ENCODE measurements around the gene CYBRD1. TPM values are rescaled to one million over a fixed set of nuclear protein-coding genes. Genes with fewer than 3 reads are reported as not detected.
A peak's percentile ranks its signal among the peaks of the same experiment; 100 is the strongest.
"Not testable (repeated sequence)": the region's sequence is repeated elsewhere in the genome, so short reads cannot be mapped to it uniquely, and the experiment has no call there.

CYBRD1 gene
- total and polyA plus RNA-seq, 2 donors: 186 to 223 TPM

DNA sequence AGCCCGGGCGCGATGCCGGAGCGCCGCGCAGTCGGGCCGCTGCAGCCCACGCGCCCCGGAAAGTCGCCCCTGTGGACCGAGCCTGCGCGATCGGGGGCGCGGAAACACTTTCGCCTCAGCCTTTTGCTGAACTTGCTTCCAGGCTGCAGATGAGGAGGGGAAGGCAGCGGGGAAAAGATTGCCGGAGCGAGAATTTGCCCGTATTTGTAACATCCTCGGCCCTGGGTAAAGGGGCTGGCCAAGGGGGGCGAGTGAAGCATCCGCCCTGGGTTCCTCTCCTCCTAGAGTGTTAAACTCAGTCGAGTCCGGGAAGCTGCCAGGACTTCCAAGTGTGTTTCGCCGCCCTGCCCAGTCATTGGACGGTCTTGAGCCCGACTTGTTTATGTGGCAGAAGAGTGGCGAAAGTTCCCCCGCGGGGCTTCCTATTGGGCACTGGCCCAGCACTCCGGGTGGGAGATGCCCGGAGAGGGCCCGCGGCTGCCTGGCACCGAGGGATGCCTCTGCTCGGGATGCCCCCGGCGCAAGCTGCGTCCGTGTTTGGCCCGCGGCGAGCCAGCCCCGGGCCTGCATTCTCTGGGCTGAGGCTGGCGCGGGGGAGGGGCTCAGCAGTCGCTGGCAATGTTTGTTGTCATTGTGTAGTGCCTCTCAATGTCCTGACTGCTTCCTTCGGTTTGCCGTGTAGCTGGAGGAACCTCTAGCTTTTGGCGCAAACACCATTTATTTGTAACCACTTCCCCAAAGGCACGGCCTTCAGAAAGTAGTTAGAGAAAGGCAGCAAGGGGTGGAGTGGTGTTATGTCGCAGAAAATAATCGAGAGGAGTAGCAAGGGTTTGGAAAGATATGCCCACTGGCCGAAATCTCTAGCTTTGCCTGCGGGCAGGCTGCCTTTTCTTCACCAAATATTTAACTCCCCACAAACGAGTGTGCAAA, 1.1 kb downstream of the CYBRD1 start:
- Histone ChIP-seq H3K4me1 (ENCODE audit: insufficient read depth) (peaks cover 1% of the 10 kb centered on the region), H3K27ac (ENCODE audit: low read depth) (peak overlapping the region; percentile 89), H3K4me3 (ENCODE audit: low read depth, low read length) (peak overlapping the region; percentile 74), H3K36me3 (ENCODE audit: insufficient read depth) (no peaks in the 10 kb centered on the region)
- WGBS: under 1% methylated on average over 62 of the region's 62 CpGs
- no peak for DNase-seq (ENCODE audit: extremely low spot score)

- DNase-seq (ENCODE audit: extremely low spot score): no peak
- peak overlapping the region; percentile 89 for H3K27ac ChIP-seq (ENCODE audit: low read depth)
- peaks cover 1% of the 10 kb centered on the region for H3K4me1 ChIP-seq (ENCODE audit: insufficient read depth)
- no peaks in the 10 kb centered on the region for H3K36me3 ChIP-seq (ENCODE audit: insufficient read depth)
- 12% methylated on average over 6 of the region's 6 CpGs for WGBS
- H3K4me3 ChIP-seq (ENCODE audit: low read depth, low read length): peak overlapping the region; percentile 74
Observed at GRCh38 chr2:171524018-171524401, 1.7 kb downstream of the CYBRD1 start.

DNA sequence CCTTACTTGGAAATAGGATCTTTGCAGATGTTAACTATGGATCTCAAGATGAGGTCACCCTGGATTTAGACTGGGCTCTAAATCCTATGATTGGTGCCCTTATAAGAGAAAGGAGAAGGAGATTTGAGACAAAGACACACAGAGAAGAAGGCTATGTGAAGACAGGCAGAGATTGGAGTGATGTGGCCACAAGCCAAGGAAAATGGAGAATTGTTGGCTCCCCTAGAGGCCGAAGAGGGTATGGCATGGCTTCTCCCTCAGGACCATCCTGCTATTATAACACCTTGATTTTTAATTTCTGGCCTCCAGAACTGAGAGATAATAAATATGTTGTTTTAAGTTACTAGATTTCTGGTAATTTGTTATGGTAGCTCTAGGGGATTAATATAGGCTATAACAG, 7.6 kb downstream of the CYBRD1 start:
- Histone ChIP-seq H3K4me1 (ENCODE audit: insufficient read depth) (peaks cover 1% of the 10 kb centered on the region), H3K36me3 (ENCODE audit: insufficient read depth) (no peaks in the 10 kb centered on the region), H3K27ac (ENCODE audit: low read depth) (no peak overlapping the region), H3K4me3 (ENCODE audit: low read depth, low read length) (no peak overlapping the region)
- 95% methylated on average over 1 of the region's 1 CpG for WGBS
- DNase-seq (ENCODE audit: extremely low spot score): no peak

DNA sequence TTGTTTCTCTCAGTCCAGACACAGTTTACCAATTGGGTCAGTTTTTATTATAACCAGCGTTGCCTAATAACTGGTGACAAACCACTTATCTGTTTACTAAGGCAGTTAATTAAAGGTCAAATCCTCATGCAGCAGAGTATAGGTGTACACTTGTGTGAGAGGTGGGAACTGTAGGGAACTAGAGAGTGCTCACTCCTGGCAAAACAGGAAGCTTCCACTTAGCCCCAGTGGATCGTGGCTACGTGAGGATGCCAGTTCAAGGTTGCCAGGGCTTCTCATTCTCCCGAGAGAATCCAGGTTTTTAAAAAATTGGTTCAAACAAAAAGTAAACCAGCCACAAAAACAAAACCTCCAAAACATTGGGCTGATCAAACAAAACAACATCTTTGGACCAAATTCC, 8.1 kb downstream of the CYBRD1 start:
- Histone ChIP-seq H3K36me3 (ENCODE audit: insufficient read depth) (no peaks in the 10 kb centered on the region), H3K4me3 (ENCODE audit: low read depth, low read length) (no peak overlapping the region), H3K4me1 (ENCODE audit: insufficient read depth) (peaks cover 1% of the 10 kb centered on the region), H3K27ac (ENCODE audit: low read depth) (no peak overlapping the region)
- 85% methylated on average over 4 of the region's 4 CpGs for WGBS
- no peak for DNase-seq (ENCODE audit: extremely low spot score)

DNA sequence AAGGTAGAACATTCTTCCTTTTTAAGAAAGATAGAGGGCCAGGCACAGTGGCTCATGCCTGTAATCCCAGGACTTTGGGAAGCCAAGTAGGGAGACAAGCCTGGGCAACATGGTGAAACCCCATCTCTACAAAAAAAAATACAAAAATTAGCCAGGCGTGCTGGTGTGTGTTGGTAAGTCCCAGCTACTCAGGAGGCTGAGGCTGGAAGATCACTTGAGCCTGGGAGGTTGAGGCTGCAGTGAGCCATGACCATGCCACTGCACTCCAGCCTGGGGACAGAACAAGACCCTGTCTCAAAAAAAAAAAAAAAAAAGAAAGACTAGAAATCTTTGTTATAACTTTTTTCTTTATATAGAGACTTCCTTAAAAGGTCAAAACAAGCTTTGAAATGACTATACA, 8.6 kb downstream of the CYBRD1 start:
- H3K27ac ChIP-seq (ENCODE audit: low read depth); DNase-seq (ENCODE audit: extremely low spot score); H3K4me1 ChIP-seq (ENCODE audit: insufficient read depth); H3K36me3 ChIP-seq (ENCODE audit: insufficient read depth); H3K4me3 ChIP-seq (ENCODE audit: low read depth, low read length): not testable (repeated sequence)
- 92% methylated on average over 1 of the region's 1 CpG for WGBS

GRCh38 chr2:171531291-171531690, 9.0 kb downstream of the CYBRD1 start:
- DNase-seq (ENCODE audit: extremely low spot score): no peak
- WGBS: 39% methylated on average over 7 of the region's 7 CpGs
- H3K4me1 ChIP-seq (ENCODE audit: insufficient read depth): peaks cover 1% of the 10 kb centered on the region
- no peak overlapping the region for H3K4me3 ChIP-seq (ENCODE audit: low read depth, low read length)
- H3K36me3 ChIP-seq (ENCODE audit: insufficient read depth): no peaks in the 10 kb centered on the region
- no peak overlapping the region for H3K27ac ChIP-seq (ENCODE audit: low read depth)

- peaks cover 1% of the 10 kb centered on the region for H3K4me1 ChIP-seq (ENCODE audit: insufficient read depth)
- no peak for DNase-seq (ENCODE audit: extremely low spot score)
- WGBS: 43% methylated on average over 3 of the region's 3 CpGs
- H3K27ac ChIP-seq (ENCODE audit: low read depth): no peak overlapping the region
- no peaks in the 10 kb centered on the region for H3K36me3 ChIP-seq (ENCODE audit: insufficient read depth)
- H3K4me3 ChIP-seq (ENCODE audit: low read depth, low read length): no peak overlapping the region
Observed at GRCh38 chr2:171531836-171532450, 9.7 kb downstream of the CYBRD1 start.

GRCh38 chr2:171533331-171533730, 11.1 kb downstream of the CYBRD1 start:
- Histone ChIP-seq H3K4me3 (ENCODE audit: low read depth, low read length) (no peak overlapping the region), H3K27ac (ENCODE audit: low read depth) (no peak overlapping the region), H3K4me1 (ENCODE audit: insufficient read depth) (peaks cover 1% of the 10 kb centered on the region), H3K36me3 (ENCODE audit: insufficient read depth) (no peaks in the 10 kb centered on the region)
- DNase-seq (ENCODE audit: extremely low spot score): no peak
- WGBS: 96% methylated on average over 1 of the region's 1 CpG

DNA sequence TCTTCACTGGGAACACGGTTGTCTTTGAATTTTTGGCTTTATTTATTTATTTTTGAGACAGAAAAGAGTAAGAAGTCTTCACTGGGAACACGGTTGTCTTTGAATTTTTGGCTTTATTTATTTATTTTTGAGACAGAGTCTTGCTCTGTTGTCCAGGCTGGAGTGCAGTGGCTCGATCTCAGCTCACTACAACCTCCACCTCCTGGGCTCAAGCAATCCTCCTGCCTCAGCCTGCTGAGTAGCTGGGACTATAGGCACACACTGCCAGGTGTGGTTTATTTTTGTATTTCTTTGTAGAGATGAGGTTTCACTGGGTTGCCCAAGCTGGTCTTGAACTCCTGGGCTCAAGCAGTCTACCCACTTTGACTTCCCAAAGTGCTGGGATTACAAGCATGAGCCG, 13.3 kb downstream of the CYBRD1 start:
- not testable (repeated sequence) for H3K4me3 ChIP-seq (ENCODE audit: low read depth, low read length); DNase-seq (ENCODE audit: extremely low spot score); H3K36me3 ChIP-seq (ENCODE audit: insufficient read depth); H3K27ac ChIP-seq (ENCODE audit: low read depth); H3K4me1 ChIP-seq (ENCODE audit: insufficient read depth)
- WGBS: 90% methylated on average over 4 of the region's 4 CpGs

GRCh38 chr2:171540437-171540836, 18.2 kb downstream of the CYBRD1 start:
- H3K4me1 ChIP-seq (ENCODE audit: insufficient read depth): no peaks in the 10 kb centered on the region
- H3K4me3 ChIP-seq (ENCODE audit: low read depth, low read length): no peak overlapping the region
- no peak for DNase-seq (ENCODE audit: extremely low spot score)
- WGBS: 83% methylated on average over 4 of the region's 4 CpGs
- H3K27ac ChIP-seq (ENCODE audit: low read depth): no peak overlapping the region
- no peaks in the 10 kb centered on the region for H3K36me3 ChIP-seq (ENCODE audit: insufficient read depth)

DNA sequence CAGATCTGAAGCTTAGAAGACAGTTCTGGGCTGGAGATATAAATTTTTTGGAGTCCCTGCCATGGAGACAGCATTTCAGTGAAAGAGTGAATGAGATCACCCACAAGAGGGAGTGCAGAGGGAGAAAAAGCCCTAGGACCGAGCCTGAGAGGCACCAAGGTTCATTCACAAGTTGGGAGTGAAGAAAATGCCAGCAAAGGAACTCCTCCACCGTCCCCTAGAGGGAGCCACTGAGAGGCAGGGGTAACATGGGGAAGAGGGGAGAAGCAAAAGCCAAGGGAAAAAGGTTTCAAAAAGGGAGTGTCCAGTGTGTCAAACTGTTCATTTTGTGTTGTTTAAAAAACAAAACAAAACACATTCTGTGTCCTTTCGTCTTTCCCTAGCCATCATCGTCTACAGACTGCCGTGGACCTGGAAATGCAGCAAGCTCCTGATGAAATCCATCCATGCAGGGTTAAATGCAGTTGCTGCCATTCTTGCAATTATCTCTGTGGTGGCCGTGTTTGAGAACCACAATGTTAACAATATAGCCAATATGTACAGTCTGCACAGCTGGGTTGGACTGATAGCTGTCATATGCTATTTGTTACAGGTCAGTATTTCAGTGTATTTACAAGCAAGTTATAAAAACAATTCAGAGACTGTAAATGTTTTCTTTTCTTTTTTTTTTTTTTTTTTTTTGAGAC, 19.1 kb downstream of the CYBRD1 start:
- Histone ChIP-seq H3K36me3 (ENCODE audit: insufficient read depth) (no peaks in the 10 kb centered on the region), H3K4me1 (ENCODE audit: insufficient read depth) (no peaks in the 10 kb centered on the region), H3K4me3 (ENCODE audit: low read depth, low read length) (no peak overlapping the region), H3K27ac (ENCODE audit: low read depth) (no peak overlapping the region)
- no peak for DNase-seq (ENCODE audit: extremely low spot score)
- WGBS: 76% methylated on average over 6 of the region's 6 CpGs

- Histone ChIP-seq H3K4me3 (ENCODE audit: low read depth, low read length) (no peak overlapping the region), H3K27ac (ENCODE audit: low read depth) (no peak overlapping the region), H3K4me1 (ENCODE audit: insufficient read depth) (no peaks in the 10 kb centered on the region), H3K36me3 (ENCODE audit: insufficient read depth) (no peaks in the 10 kb centered on the region)
- 92% methylated on average over 1 of the region's 1 CpG for WGBS
- DNase-seq (ENCODE audit: extremely low spot score): no peak
Observed at GRCh38 chr2:171545086-171545485, 22.8 kb downstream of the CYBRD1 start.

DNA sequence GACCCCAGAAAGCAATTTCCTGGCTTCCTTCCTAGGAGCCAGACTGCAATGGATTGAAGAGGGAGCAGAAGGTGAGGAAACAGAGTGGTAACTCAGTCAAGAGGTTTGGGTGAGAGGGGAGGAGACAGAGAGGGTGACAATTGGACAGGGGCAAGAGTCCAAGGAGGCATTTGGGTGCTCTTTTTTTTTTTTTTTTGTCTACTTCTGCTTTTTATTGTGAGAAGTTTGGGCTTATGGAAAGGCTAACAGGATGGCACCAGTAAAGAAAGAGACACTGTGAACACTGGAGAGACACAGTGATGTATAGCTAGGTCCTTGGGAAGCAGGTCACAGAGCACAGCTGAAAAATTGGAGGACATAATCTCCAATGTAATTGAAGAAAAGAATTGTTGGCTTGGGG, 25.0 kb downstream of the CYBRD1 start:
- H3K4me3 ChIP-seq (ENCODE audit: low read depth, low read length): no peak overlapping the region
- H3K36me3 ChIP-seq (ENCODE audit: insufficient read depth): no peaks in the 10 kb centered on the region
- no peak for DNase-seq (ENCODE audit: extremely low spot score)
- no peak overlapping the region for H3K27ac ChIP-seq (ENCODE audit: low read depth)
- no peaks in the 10 kb centered on the region for H3K4me1 ChIP-seq (ENCODE audit: insufficient read depth)

DNA sequence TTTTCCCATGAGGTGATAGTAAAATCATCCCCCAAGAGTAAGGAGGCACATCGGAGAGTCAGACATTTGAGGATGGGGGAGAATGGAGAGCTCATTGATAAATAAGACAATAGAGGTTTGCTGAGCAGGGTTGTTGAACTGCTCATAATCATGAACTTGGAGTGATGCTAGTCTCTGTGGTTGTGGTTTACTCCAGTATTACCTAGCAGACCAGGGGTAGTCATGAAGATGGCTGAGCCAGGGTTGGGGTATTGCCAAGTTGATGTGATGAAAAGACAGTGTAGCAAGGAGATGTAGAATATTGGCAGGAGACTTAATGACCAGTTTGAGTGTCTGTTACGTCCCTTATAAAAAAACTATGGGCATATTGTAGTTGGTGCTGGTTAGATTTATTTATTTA, 25.4 kb downstream of the CYBRD1 start:
- no peak overlapping the region for H3K4me3 ChIP-seq (ENCODE audit: low read depth, low read length)
- WGBS: 90% methylated on average over 2 of the region's 2 CpGs
- no peaks in the 10 kb centered on the region for H3K36me3 ChIP-seq (ENCODE audit: insufficient read depth)
- H3K4me1 ChIP-seq (ENCODE audit: insufficient read depth): no peaks in the 10 kb centered on the region
- no peak for DNase-seq (ENCODE audit: extremely low spot score)
- H3K27ac ChIP-seq (ENCODE audit: low read depth): no peak overlapping the region

Measured in urinary bladder (tissue), 4 donors.